OCI-LY3 (cell line): Measurements from ENCODE around the gene PCSK6.

ENCODE experiments used
- CTCF ChIP-seq: fragments of 200-600, 300-600 bp; sonication (generic); IDR thresholded peaks from 2 replicates; pipeline ENCODE4 v1.5.1; 2014; ENCODE audit warnings: antibody characterized with exemption, low read length, low read depth
- EZH2phosphoT487 ChIP-seq: fragments of 200-600 bp; shearing (Covaris generic); IDR thresholded peaks from 2 replicates; pipeline ENCODE4 v1.6.1; 2018; ENCODE audit warnings: antibody characterized with exemption, mixed run types, low read depth

- TF ChIP-seq CTCF (no peak), EZH2phosphoT487 (no peak)
These were observed 43.4 kb upstream of the PCSK6 start for GRCh38 chr15:101532865-101533264.
